ENCODE results near the gene FMNL2.

Gene FMNL2

DNA sequence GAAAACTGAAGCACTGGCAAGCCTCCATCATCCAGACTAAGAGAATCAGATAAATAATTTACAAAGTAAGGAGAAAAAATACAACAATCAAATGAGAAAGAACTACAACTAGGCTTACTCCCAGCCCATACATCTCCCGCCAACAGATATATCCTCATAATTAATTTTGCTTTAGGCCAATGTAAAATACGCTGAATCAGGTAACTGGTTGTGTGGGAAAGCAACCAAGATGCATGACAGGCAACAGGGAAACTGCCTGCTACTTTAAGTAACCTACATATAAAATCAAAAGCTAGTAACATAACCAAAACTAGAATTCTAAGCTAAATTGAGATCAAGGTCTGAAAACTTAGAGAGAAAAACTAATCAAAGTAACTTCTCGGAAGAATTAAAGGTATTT, 360.8 kb downstream of the FMNL2 start:
- H3K9me3 Mint-ChIP-seq = no peaks in the 10 kb centered on the region
- peaks cover 11 to 12% of the 10 kb centered on the region in 2 donors for H3K36me3 Mint-ChIP-seq
- no peak for DNase-seq
- no peak overlapping the region for H3K27ac Mint-ChIP-seq
- no peak overlapping the region for H3K4me3 Mint-ChIP-seq
- no peaks in the 10 kb centered on the region for H3K27me3 Mint-ChIP-seq
- peaks cover 7 to 11% of the 10 kb centered on the region in 2 donors for H3K4me1 Mint-ChIP-seq
- no peak for ATAC-seq (replicated peaks)

DNA sequence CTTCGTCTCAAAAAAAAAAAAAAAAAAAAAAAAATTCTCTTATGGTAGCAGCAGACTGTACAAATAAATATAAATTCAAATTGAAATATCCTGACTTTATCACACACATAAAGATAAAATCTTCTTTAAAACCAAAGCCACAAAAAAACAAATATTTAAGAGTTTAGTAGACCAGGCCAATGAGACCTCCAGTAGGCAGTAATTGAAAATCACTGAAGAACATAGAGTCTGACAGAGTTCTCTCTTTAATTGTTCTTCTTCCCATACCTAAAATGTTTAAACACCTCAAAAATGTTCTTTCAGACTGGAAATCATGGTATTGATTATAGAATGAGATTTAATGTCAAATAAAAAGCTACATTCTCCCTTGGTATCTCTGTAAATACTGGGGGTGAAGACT, 361.5 kb downstream of the FMNL2 start:
- Mint-ChIP-seq H3K9me3 (peaks cover 1 to 4% of the 10 kb centered on the region in 2 donors), H3K27me3 (no peaks in the 10 kb centered on the region), H3K4me1 (peaks cover 8 to 16% of the 10 kb centered on the region in 2 donors), H3K27ac (no peak overlapping the region), H3K4me3 (no peak overlapping the region), H3K36me3 (peaks cover 12 to 15% of the 10 kb centered on the region in 2 donors)
- ATAC-seq (replicated peaks) (no peak), DNase-seq (no peak)
